ENCODE results near the gene KCNIP1.

GRCh38 chr5:170628028-170628427, 124.2 kb downstream of the KCNIP1 start:
- no peak for TF ChIP-seq USF1 (IDR thresholded peaks at IDR 0.05; ENCODE audit: borderline replicate concordance, low read depth)
- TF ChIP-seq MAX (IDR thresholded peaks at IDR 0.05; ENCODE audit: low read depth), result no peak

Data from SK-N-SH (cell line).